Measurements from ENCODE around the gene EXD3. TPM values are rescaled to one million over a fixed set of nuclear protein-coding genes. Genes with fewer than 3 reads are reported as not detected.
"Not testable (repeated sequence)": the region's sequence is repeated elsewhere in the genome, so short reads cannot be mapped to it uniquely, and the experiment has no call there.

The EXD3 gene
- polyA plus RNA-seq, 3 donors: 16.0 to 25.3 (median 25.2) TPM

GRCh38 chr9:137381501-137382443, 41.2 kb downstream of the EXD3 start:
- DNase-seq: no peak

GRCh38 chr9:137380606-137381005, 42.4 kb downstream of the EXD3 start:
- DNase-seq: no peak

GRCh38 chr9:137380171-137380570, 42.8 kb downstream of the EXD3 start:
- DNase-seq: no peak

GRCh38 chr9:137379761-137380161, 43.2 kb downstream of the EXD3 start:
- no peak for DNase-seq

- not testable (repeated sequence) for DNase-seq
Observed at GRCh38 chr9:137378688-137379410, 44.1 kb downstream of the EXD3 start.

GRCh38 chr9:137376386-137376785, 46.6 kb downstream of the EXD3 start:
- DNase-seq: no peak

- no peak for DNase-seq
Observed at GRCh38 chr9:137375321-137376058, 47.5 kb downstream of the EXD3 start.

- no peak for DNase-seq
Observed at GRCh38 chr9:137374131-137374845, 48.7 kb downstream of the EXD3 start.

GRCh38 chr9:137373611-137373980, 49.4 kb downstream of the EXD3 start:
- DNase-seq: no peak

- no peak for DNase-seq
Observed at GRCh38 chr9:137372693-137373610, 50.0 kb downstream of the EXD3 start.

GRCh38 chr9:137371946-137372651, 50.9 kb downstream of the EXD3 start:
- DNase-seq: no peak

GRCh38 chr9:137371521-137371941, 51.4 kb downstream of the EXD3 start:
- DNase-seq: no peak

- DNase-seq: no peak
Observed at GRCh38 chr9:137370865-137371520, 52.0 kb downstream of the EXD3 start.

GRCh38 chr9:137369911-137370764, 52.8 kb downstream of the EXD3 start:
- no peak for DNase-seq

GRCh38 chr9:137369061-137369787, 53.7 kb downstream of the EXD3 start:
- DNase-seq: no peak

GRCh38 chr9:137368431-137369035, 54.4 kb downstream of the EXD3 start:
- no peak for DNase-seq

All from renal pelvis (tissue), 4 donors.